ENCODE results near the gene VGF. TPM values are rescaled to one million over a fixed set of nuclear protein-coding genes. Genes with fewer than 3 reads are reported as not detected.

VGF gene
- total and polyA plus RNA-seq, 2 donors (not counting 3 experiments of a cell fraction or from before 2014, with no cell fraction given): 0.03 TPM; not detected in 1

GRCh38 chr7:101198476-101198875, 33.1 kb upstream of the VGF start:
- dilution Hi-C loops (cut with MboI; ENCODE audit: extremely low pct_ligation_motif_present, low sequenced_read_pairs): no loop called here

More at GRCh38 chr7:101198476-101198875, 33.1 kb upstream of the VGF start:
- DNase-seq (ENCODE audit: low read depth, low spot score): no peak
- no peak for FAIRE-seq
- no peak for TF ChIP-seq EZH2 (IDR thresholded peaks at IDR 0.05; ENCODE audit: borderline replicate concordance, low read depth, low read length, severe bottlenecking)
- TF ChIP-seq FOS (IDR thresholded peaks at IDR 0.05; ENCODE audit: borderline replicate concordance, insufficient read depth, low read length): no peak
- TF ChIP-seq JUN (IDR thresholded peaks at IDR 0.05; ENCODE audit: borderline replicate concordance, insufficient read depth, insufficient read length, low read depth): no peak
- TF ChIP-seq, protein P1, sequence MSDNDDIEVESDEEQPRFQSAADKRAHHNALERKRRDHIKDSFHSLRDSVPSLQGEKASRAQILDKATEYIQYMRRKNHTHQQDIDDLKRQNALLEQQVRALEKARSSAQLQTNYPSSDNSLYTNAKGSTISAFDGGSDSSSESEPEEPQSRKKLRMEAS (IDR thresholded peaks at IDR 0.05; ENCODE audit: insufficient read depth, insufficient read length): no peak
- no peak for TF ChIP-seq POLR2AphosphoS5 (IDR thresholded peaks at IDR 0.05; ENCODE audit: insufficient read depth, low read depth, low read length)
- TF ChIP-seq CTCF (IDR thresholded peaks at IDR 0.05; ENCODE audit: extremely low read depth in 1 of 2, insufficient read depth in 1 of 2, low read depth in 1 of 2, low read length in 2 of 2): no peak
- TF ChIP-seq GATA2 (IDR thresholded peaks at IDR 0.05; ENCODE audit: insufficient read depth, insufficient read length, low read depth, low read length): no peak
- TF ChIP-seq POLR2A (IDR thresholded peaks at IDR 0.05; ENCODE audit: low read depth, low read length): no peak
- TF ChIP-seq MYC (IDR thresholded peaks at IDR 0.05; ENCODE audit: low read depth, low read length): no peak
- Histone ChIP-seq H3K4me3 (replicated peaks in 1 of 3; ENCODE audit: insufficient read depth in 1 of 3, low read depth in 1 of 3, low read length in 3 of 3) (no peak overlapping the region), H3K79me2 (ENCODE audit: control insufficient read depth, insufficient read depth, low read length) (no peaks in the 10 kb centered on the region), H4K20me1 (replicated peaks; ENCODE audit: control insufficient read depth, extremely low read depth, insufficient read depth, low read length) (no peaks in the 10 kb centered on the region), H3K9me1 (replicated peaks; ENCODE audit: control insufficient read depth, extremely low read depth, insufficient read depth, low read length) (no peaks in the 10 kb centered on the region), H3K4me1 (ENCODE audit: control insufficient read depth, extremely low read depth, insufficient read depth, low read length) (peaks cover 5% of the 10 kb centered on the region), H3K36me3 (ENCODE audit: control insufficient read depth in 2 of 2, extremely low read depth in 1 of 2, insufficient read depth in 2 of 2, low read length in 2 of 2) (no peaks in the 10 kb centered on the region), H2AFZ (ENCODE audit: low read depth, low read length) (no peak overlapping the region), H3K27ac (ENCODE audit: insufficient read depth, low read depth, low read length) (no peak overlapping the region), H3K9ac (replicated peaks; ENCODE audit: extremely low read depth, insufficient read depth, low read length) (no peak overlapping the region), H3K9me3 (replicated peaks; ENCODE audit: control insufficient read depth, insufficient read depth, low read length) (no peaks in the 10 kb centered on the region), H3K27me3 (ENCODE audit: control insufficient read depth in 2 of 2, insufficient read depth in 2 of 2, low read length in 2 of 2) (peaks cover 28% of the 10 kb centered on the region in 2 experiments), H3K4me2 (ENCODE audit: insufficient read depth, low read length) (no peak overlapping the region)
- BruUV-seq (replicated peaks): no TSS peak
- intact Hi-C loops (cut with micrococcal nuclease): no loop called here
- ChIA-PET POLR2A (no interaction called here), CTCF (interaction anchor here (1.2 kb wide), 2 partner anchors 84 to 92 kb away, joined by 3 read pairs; no protein-coding TSS in a partner anchor)

Data from endothelial cell of umbilical vein (primary cell).